HepG2 (cell line): Measurements from ENCODE around the gene CSTPP1. TPM values are rescaled to one million over a fixed set of nuclear protein-coding genes. Genes with fewer than 3 reads are reported as not detected.

Source experiments
- ATAC-seq: fragments of 200-7000 bp; cut with Tn5 transposase; 3 replicates; pipeline ENCODE4 v1.9.1; 2020; ENCODE audit warnings: mild to moderate bottlenecking, moderate library complexity
- BruUV-seq: library from RNA; stranded (reverse); fragments of 400-500 nt; replicated peaks from 2 replicates; lab custom pipeline; 2021; lab: Mats Ljungman, UMichigan
- CTCF ChIA-PET: fragments of 300-600 bp; formaldehyde crosslinking; extraction: SDS; loops from one replicate; lab custom pipeline; 2021; ENCODE audit warnings: low total read pairs, inconsistent platforms, low intra/inter-chr PET ratio; lab: Yijun Ruan, JAX
- POLR2A ChIA-PET: fragments of 350-600 bp; sonication (Branson Sonifier 250); formaldehyde crosslinking; loops from one replicate; lab custom pipeline; 2020; ENCODE audit warnings: antibody characterized with exemption, inconsistent platforms; lab: Yijun Ruan, JAX
- DNase-seq: peaks from one replicate; pipeline ENCODE4 v3.0.0-alpha.2; 2015; ENCODE audit warnings: low spot score
- FAIRE-seq: peaks from 3 replicates; lab custom pipeline; 2011; peaks lifted over from hg19 to GRCh38; lab: Jason Lieb, UNC
- H2AFZ ChIP-seq: one replicate; pipeline ENCODE4 v1.6.1; 2011; ENCODE audit warnings: low read length, inconsistent platforms
- H3K27ac ChIP-seq: fragments of 300-600 bp; 3 replicates; pipeline ENCODE4 v1.8.0; 2011; ENCODE audit warnings: mixed run types, mild to moderate bottlenecking, mixed read lengths, low read length, inconsistent platforms; ENCODE audit not compliant: insufficient read depth; ENCODE audit errors: extremely low read length
- H3K27me3 ChIP-seq, 2 experiments: fragments of 200-600 bp in 1 of 2; 2 replicates in 1 of 2; 3 replicates in 1 of 2; pipeline versions ENCODE4 v1.6.0 to v1.8.0; 2011; ENCODE audit warnings: low read length in 2 of 2, mild to moderate bottlenecking in 2 of 2, moderate library complexity in 2 of 2, inconsistent platforms in 1 of 2; ENCODE audit not compliant: insufficient read depth in 2 of 2, control insufficient read depth in 1 of 2
- H3K36me3 ChIP-seq, 2 experiments: fragments of 200-600 bp in 1 of 2; replicated peaks in 1 of 2; 2 replicates in 1 of 2; 3 replicates in 1 of 2; pipeline versions ENCODE4 v1.5.1 to v1.8.0; 2011; ENCODE audit warnings: low read length in 2 of 2, inconsistent platforms in 1 of 2; ENCODE audit not compliant: insufficient read depth in 2 of 2, control insufficient read depth in 1 of 2
- H3K4me1 ChIP-seq: 2 replicates; pipeline ENCODE4 v1.5.1; 2012; ENCODE audit warnings: low read length, inconsistent platforms; ENCODE audit not compliant: insufficient read depth
- H3K4me2 ChIP-seq: 2 replicates; pipeline ENCODE4 v1.6.0; 2011; ENCODE audit warnings: low read depth, low read length, inconsistent platforms
- H3K4me3 ChIP-seq, 3 experiments: fragments of 200-600 bp in 1 of 3; sonication (generic), shearing (Covaris generic) in 1 of 3; replicated peaks in 1 of 3; 2 replicates each; pipeline ENCODE4 v1.5.1; 2011 to 2016; ENCODE audit warnings: low read length in 3 of 3, inconsistent platforms in 2 of 3, low read depth in 2 of 3, mild to moderate bottlenecking in 2 of 3, control low read depth in 1 of 3, mixed read lengths in 1 of 3; ENCODE audit not compliant: insufficient read depth in 1 of 3
- H3K79me2 ChIP-seq: one replicate; pipeline ENCODE4 v1.6.1; 2011; ENCODE audit warnings: low read length, inconsistent platforms; ENCODE audit not compliant: insufficient read depth
- H3K9ac ChIP-seq: 2 replicates; pipeline ENCODE4 v1.6.0; 2011; ENCODE audit warnings: mild to moderate bottlenecking, low read depth, low read length, inconsistent platforms; ENCODE audit not compliant: insufficient read depth
- H3K9me3 ChIP-seq: 2 replicates; pipeline ENCODE4 v1.5.1; 2012; ENCODE audit warnings: mild to moderate bottlenecking, low read length
- H4K20me1 ChIP-seq: 2 replicates; pipeline ENCODE4 v1.6.0; 2011; ENCODE audit warnings: inconsistent platforms, mild to moderate bottlenecking, low read length, moderate library complexity; ENCODE audit not compliant: insufficient read depth
- BRF2 ChIP-seq: sonication (generic); formaldehyde crosslinking; IDR thresholded peaks from 2 replicates; pipeline ENCODE4 v1.8.1; 2022; ENCODE audit warnings: mild to moderate bottlenecking, missing genetic modification reagents
- CREB3 ChIP-seq: sonication (generic); formaldehyde crosslinking; IDR thresholded peaks from 2 replicates; pipeline ENCODE4 v1.5.0; 2020; ENCODE audit warnings: missing genetic modification reagents
- DR1 ChIP-seq: sonication (generic); formaldehyde crosslinking; IDR thresholded peaks from 2 replicates; pipeline ENCODE4 v1.8.0; 2021; ENCODE audit warnings: mild to moderate bottlenecking, missing genetic modification reagents, inconsistent platforms
- KLF6 ChIP-seq: IDR thresholded peaks from 2 replicates; pipeline ENCODE4 v1.8.0; 2016; ENCODE audit warnings: missing biosample characterization, missing genetic modification reagents
- MAFG ChIP-seq: sonication (generic); formaldehyde crosslinking; IDR thresholded peaks from 2 replicates; pipeline ENCODE4 v1.5.1; 2020; ENCODE audit warnings: mild to moderate bottlenecking, missing genetic modification reagents
- NFKB2 ChIP-seq: sonication (generic); formaldehyde crosslinking; IDR thresholded peaks from 2 replicates; pipeline ENCODE4 v1.4.0; 2020; ENCODE audit warnings: missing genetic modification reagents, borderline replicate concordance
- SATB2 ChIP-seq: sonication (generic); formaldehyde crosslinking; IDR thresholded peaks from 2 replicates; pipeline ENCODE4 v1.5.0; 2020; ENCODE audit warnings: missing genetic modification reagents
- YY1 ChIP-seq: IDR thresholded peaks from 2 replicates; pipeline ENCODE4 v1.6.1; 2011; ENCODE audit warnings: low read length, low read depth, moderate library complexity, mild to moderate bottlenecking; ENCODE audit not compliant: insufficient read depth, insufficient replicate concordance
- ZNF121 ChIP-seq: sonication (generic); formaldehyde crosslinking; IDR thresholded peaks from 2 replicates; pipeline ENCODE4 v1.5.0; 2020; ENCODE audit warnings: mild to moderate bottlenecking, missing genetic modification reagents
- ZNF510 ChIP-seq: sonication (generic); formaldehyde crosslinking; IDR thresholded peaks from 2 replicates; pipeline ENCODE4 v1.4.0; 2020; ENCODE audit warnings: low read depth, mild to moderate bottlenecking, missing genetic modification reagents
- ZNF709 ChIP-seq: sonication (generic); formaldehyde crosslinking; IDR thresholded peaks from 2 replicates; pipeline ENCODE4 v1.5.0; 2020; ENCODE audit warnings: mild to moderate bottlenecking, missing genetic modification reagents
- ZNF788 ChIP-seq: sonication (generic); formaldehyde crosslinking; IDR thresholded peaks from 2 replicates; pipeline ENCODE4 v1.5.0; 2020; ENCODE audit warnings: mild to moderate bottlenecking, missing genetic modification reagents, borderline replicate concordance
- ZSCAN21 ChIP-seq: sonication (generic); formaldehyde crosslinking; IDR thresholded peaks from 2 replicates; pipeline ENCODE4 v1.8.0; 2022; ENCODE audit warnings: mild to moderate bottlenecking, missing genetic modification reagents, moderate library complexity, borderline replicate concordance
- WGBS: methylation state at CpG from one replicate; pipeline ENCODE4 v1.1.6; 2017; ENCODE audit warnings: low lambda C conversion rate; 5-methylcytosine and 5-hydroxymethylcytosine counted together
- in situ Hi-C: cut with HindIII; loops from 2 replicates; pipeline ENCODE4 v1.10.0; 2017; ENCODE audit warnings: low pct_unique_long_range_greater_than_20kb; ENCODE audit not compliant: extremely low pct_ligation_motif_present
- intact Hi-C: fragments of 100-400 bp; cut with micrococcal nuclease; formaldehyde crosslinking; loops from one replicate; pipeline ENCODE4 v1.10.0; 2022; ENCODE audit not compliant: unreplicated experiment
- polyA plus RNA-seq, 8 experiments: library from polyadenylated mRNA; depleted of rRNA in 3 of 8; stranded (reverse) in 7 of 8; unstranded in 1 of 8; fragments of >200 nt; fragmentation: Illumina TruSeq in 4 of 8; extraction: Trizol in 4 of 8; gene quantifications; 2 replicates each; pipeline versions ENCODE4 v1.2.1 to v1.2.3, GENCODE V29; 2011 to 2016; ENCODE audit warnings: low read depth in 4 of 8, missing spikeins in 1 of 8, mixed read lengths in 1 of 8; ENCODE audit not compliant: insufficient read depth in 1 of 8
- total RNA-seq, 5 experiments: library from RNA; depleted of rRNA; stranded (reverse); fragments of >200 nt; fragmentation: Illumina TruSeq; extraction: Trizol; gene quantifications; 2 replicates each; pipeline ENCODE4 v1.2.3, GENCODE V29; 2016; ENCODE audit warnings: low read depth in 1 of 5

The CSTPP1 gene
- total and polyA plus RNA-seq, 2 of the 13 experiments (the other 11 are each of a cell fraction or from before 2014, with no cell fraction given) = 12.3 to 14.6 TPM

- ChIA-PET CTCF (interaction anchor here (1.0 kb wide), 1 partner anchor 261 kb away, joined by 3 read pairs; no protein-coding TSS in a partner anchor), POLR2A (no interaction called here)
- no peak overlapping the region for H3K4me3 ChIP-seq
- H2AFZ ChIP-seq = no peak overlapping the region
- BruUV-seq = no TSS peak
- no peaks in the 10 kb centered on the region for H4K20me1 ChIP-seq
- 92% methylated on average over 2 of the region's 9 CpGs for WGBS
- H3K27ac ChIP-seq = no peak overlapping the region
- intact Hi-C loops = no loop called here
- no peak for DNase-seq
- H3K79me2 ChIP-seq = no peaks in the 10 kb centered on the region
- no peaks in the 10 kb centered on the region for H3K27me3 ChIP-seq
- FAIRE-seq = no peak
- no peak overlapping the region for H3K9ac ChIP-seq
- no peak for TF ChIP-seq ZNF788 (CRISPR knock-in tag)
- no peak for TF ChIP-seq KLF6
- no peak for TF ChIP-seq CREB3 (CRISPR knock-in tag)
- no peak for TF ChIP-seq NFKB2 (CRISPR knock-in tag)
- TF ChIP-seq BRF2 (CRISPR knock-in tag) = no peak
- TF ChIP-seq ZNF510 (CRISPR knock-in tag) = no peak
- TF ChIP-seq YY1 = no peak
- no peak for TF ChIP-seq MAFG (CRISPR knock-in tag)
- TF ChIP-seq ZSCAN21 (CRISPR knock-in tag) = no peak
- no peak for TF ChIP-seq DR1
- TF ChIP-seq SATB2 = no peak
- TF ChIP-seq ZNF121 (CRISPR knock-in tag) = no peak
- no peak for TF ChIP-seq ZNF709
- H3K9me3 ChIP-seq = no peaks in the 10 kb centered on the region
- H3K36me3 ChIP-seq = peaks cover 18 to 46% of the 10 kb centered on the region in 2 experiments
- H3K4me2 ChIP-seq = no peak overlapping the region
- in situ Hi-C loops = no loop called here
- no peaks in the 10 kb centered on the region for H3K4me1 ChIP-seq
- ATAC-seq = no peak
These were observed 43.7 kb upstream of the CSTPP1 start for GRCh38 chr11:46892838-46893237.
